Measurements from ENCODE around the gene EHMT1. TPM values are rescaled to one million over a fixed set of nuclear protein-coding genes. Genes with fewer than 3 reads are reported as not detected.
"Not testable (repeated sequence)": the region's sequence is repeated elsewhere in the genome, so short reads cannot be mapped to it uniquely, and the experiment has no call there.

The EHMT1 gene
- total RNA-seq, 4 donors from 2014 or later: 96.4 to 136 (median 118) TPM

- TF ChIP-seq CTCF (IDR thresholded peaks at IDR 0.05) (no peak), POLR2A (IDR thresholded peaks at IDR 0.05) (no peak), EP300 (IDR thresholded peaks at IDR 0.05) (no peak)
- H3K27ac ChIP-seq: no peak overlapping the region
- no peak overlapping the region for H3K4me3 ChIP-seq
- no peaks in the 10 kb centered on the region for H3K27me3 ChIP-seq
- WGBS, 2 donors: 93 to 99% methylated on average over 10 of the region's 10 CpGs
- peaks cover 0 to 89% (median 31%) of the 10 kb centered on the region in 3 donors for H3K36me3 ChIP-seq
- H3K9me3 ChIP-seq: no peaks in the 10 kb centered on the region
- H3K4me1 ChIP-seq: no peaks in the 10 kb centered on the region
- DNase-seq (ENCODE audit: low spot score in 2 of 2): no peak
These were observed 160.1 kb downstream of the EHMT1 start for GRCh38 chr9:137778914-137779313.

- H3K4me3 ChIP-seq; H3K9me3 ChIP-seq; H3K27ac ChIP-seq; H3K27me3 ChIP-seq; DNase-seq (ENCODE audit: low spot score in 2 of 2); H3K4me1 ChIP-seq: not testable (repeated sequence)
- peaks cover 0 to 89% (median 31%) of the 10 kb centered on the region in 3 donors for H3K36me3 ChIP-seq
- WGBS, 2 donors: 94 to 95% methylated on average over 19 of the region's 19 CpGs
These were observed 161.2 kb downstream of the EHMT1 start for GRCh38 chr9:137780031-137780430.

- Histone ChIP-seq H3K9me3 (no peaks in the 10 kb centered on the region), H3K27ac (no peak overlapping the region), H3K4me3 (no peak overlapping the region), H3K27me3 (no peaks in the 10 kb centered on the region), H3K4me1 (no peaks in the 10 kb centered on the region), H3K36me3 (peaks cover 0 to 89% (median 25%) of the 10 kb centered on the region in 3 donors)
- 94 to 95% methylated on average over 29 of the region's 29 CpGs for WGBS, 2 donors
- TF ChIP-seq POLR2A (IDR thresholded peaks at IDR 0.05): no peak
- TF ChIP-seq EP300 (IDR thresholded peaks at IDR 0.05): no peak
- TF ChIP-seq CTCF (IDR thresholded peaks at IDR 0.05): no peak
- DNase-seq (ENCODE audit: low spot score in 2 of 2): no peak
These were observed 163.2 kb downstream of the EHMT1 start for GRCh38 chr9:137781906-137782585.

GRCh38 chr9:137783521-137783920 lies 164.7 kb downstream of the EHMT1 start:
- Histone ChIP-seq H3K27me3 (no peaks in the 10 kb centered on the region), H3K27ac (no peak overlapping the region), H3K36me3 (peaks cover 0 to 89% (median 17%) of the 10 kb centered on the region in 3 donors), H3K4me3 (no peak overlapping the region), H3K4me1 (no peaks in the 10 kb centered on the region), H3K9me3 (no peaks in the 10 kb centered on the region)
- WGBS, 2 donors: 89 to 90% methylated on average over 12 of the region's 12 CpGs
- TF ChIP-seq EP300 (IDR thresholded peaks at IDR 0.05) (no peak), POLR2A (IDR thresholded peaks at IDR 0.05) (no peak), CTCF (IDR thresholded peaks at IDR 0.05) (no peak)
- DNase-seq (ENCODE audit: low spot score in 2 of 2): no peak

GRCh38 chr9:137784046-137784445 lies 165.2 kb downstream of the EHMT1 start:
- no peaks in the 10 kb centered on the region for H3K4me1 ChIP-seq
- no peak overlapping the region for H3K27ac ChIP-seq
- no peak for DNase-seq (ENCODE audit: low spot score in 2 of 2)
- no peaks in the 10 kb centered on the region for H3K9me3 ChIP-seq
- peaks cover 0 to 89% (median 13%) of the 10 kb centered on the region in 3 donors for H3K36me3 ChIP-seq
- no peak for TF ChIP-seq POLR2A (IDR thresholded peaks at IDR 0.05)
- TF ChIP-seq CTCF (IDR thresholded peaks at IDR 0.05): no peak
- TF ChIP-seq EP300 (IDR thresholded peaks at IDR 0.05): no peak
- no peaks in the 10 kb centered on the region for H3K27me3 ChIP-seq
- WGBS, 2 donors: 77 to 80% methylated on average over 12 of the region's 12 CpGs
- no peak overlapping the region for H3K4me3 ChIP-seq
